Vagina (tissue), 2 donors: ENCODE data around the gene TMEM214. TPM values are rescaled to one million over a fixed set of nuclear protein-coding genes. Genes with fewer than 3 reads are reported as not detected.

Experiments used
- DNase-seq, 2 donors: peaks; one replicate each; pipeline ENCODE4 v3.0.0-alpha.2; 2017; ENCODE audit errors: extremely low spot score in 2 of 2
- H3K27ac ChIP-seq: fragments of 200-600 bp; sonication (generic); one replicate; pipeline ENCODE4 v1.5.1; 2019
- H3K27me3 ChIP-seq: fragments of 200-600 bp; sonication (generic); one replicate; pipeline ENCODE4 v1.5.1; 2019
- H3K36me3 ChIP-seq, 2 donors: fragments of 200-600 bp; sonication (generic); one replicate each; pipeline ENCODE4 v1.5.1; 2017 to 2019
- H3K4me1 ChIP-seq: fragments of 200-600 bp; sonication (generic); one replicate; pipeline ENCODE4 v1.5.1; 2019
- H3K4me3 ChIP-seq, 2 donors: fragments of 200-600 bp; sonication (generic); 1 replicate in 1 of 2; 2 replicates in 1 of 2; pipeline ENCODE4 v1.5.1; 2016 to 2019
- H3K9me3 ChIP-seq: fragments of 200-600 bp; sonication (generic); one replicate; pipeline ENCODE4 v1.5.1; 2019
- POLR2A ChIP-seq, 2 donors: fragments of 450-650 bp; IDR thresholded peaks; one replicate each; pipeline ENCODE4 v1.6.1; 2017; ENCODE audit warnings: antibody characterized with exemption in 2 of 2, mild to moderate bottlenecking in 2 of 2, moderate library complexity in 2 of 2
- POLR2AphosphoS5 ChIP-seq, 2 donors: sonication (generic); formaldehyde crosslinking; IDR thresholded peaks; one replicate each; pipeline ENCODE4 v1.9.0; 2017; ENCODE audit warnings: antibody characterized with exemption in 2 of 2, mild to moderate bottlenecking in 2 of 2, low read depth in 1 of 2; ENCODE audit not compliant: insufficient read depth in 1 of 2
- intact Hi-C: fragments of 100-400 bp; cut with DNase I; formaldehyde crosslinking; loops from one replicate; pipeline ENCODE4 v1.15.1; 2023
- total RNA-seq: library from RNA; depleted of rRNA; stranded (reverse); fragments of >200 nt; gene quantifications from one replicate; pipeline ENCODE4 v1.2.3, GENCODE V29; 2016
- TF ChIP-seq, protein P1 (sequence below), 3 experiments: fragments of 450-650 bp in 2 of 3; fragments of 200-600 bp in 1 of 3; sonication (generic) in 1 of 3; IDR thresholded peaks; one replicate each; pipeline ENCODE4 v1.5.1; 2017 to 2019; ENCODE audit warnings: antibody characterized with exemption in 3 of 3, mild to moderate bottlenecking in 2 of 3, moderate library complexity in 2 of 3

The TMEM214 gene, protein sequence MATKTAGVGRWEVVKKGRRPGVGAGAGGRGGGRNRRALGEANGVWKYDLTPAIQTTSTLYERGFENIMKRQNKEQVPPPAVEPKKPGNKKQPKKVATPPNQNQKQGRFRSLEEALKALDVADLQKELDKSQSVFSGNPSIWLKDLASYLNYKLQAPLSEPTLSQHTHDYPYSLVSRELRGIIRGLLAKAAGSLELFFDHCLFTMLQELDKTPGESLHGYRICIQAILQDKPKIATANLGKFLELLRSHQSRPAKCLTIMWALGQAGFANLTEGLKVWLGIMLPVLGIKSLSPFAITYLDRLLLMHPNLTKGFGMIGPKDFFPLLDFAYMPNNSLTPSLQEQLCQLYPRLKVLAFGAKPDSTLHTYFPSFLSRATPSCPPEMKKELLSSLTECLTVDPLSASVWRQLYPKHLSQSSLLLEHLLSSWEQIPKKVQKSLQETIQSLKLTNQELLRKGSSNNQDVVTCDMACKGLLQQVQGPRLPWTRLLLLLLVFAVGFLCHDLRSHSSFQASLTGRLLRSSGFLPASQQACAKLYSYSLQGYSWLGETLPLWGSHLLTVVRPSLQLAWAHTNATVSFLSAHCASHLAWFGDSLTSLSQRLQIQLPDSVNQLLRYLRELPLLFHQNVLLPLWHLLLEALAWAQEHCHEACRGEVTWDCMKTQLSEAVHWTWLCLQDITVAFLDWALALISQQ
- 53.3 TPM for total RNA-seq

DNA sequence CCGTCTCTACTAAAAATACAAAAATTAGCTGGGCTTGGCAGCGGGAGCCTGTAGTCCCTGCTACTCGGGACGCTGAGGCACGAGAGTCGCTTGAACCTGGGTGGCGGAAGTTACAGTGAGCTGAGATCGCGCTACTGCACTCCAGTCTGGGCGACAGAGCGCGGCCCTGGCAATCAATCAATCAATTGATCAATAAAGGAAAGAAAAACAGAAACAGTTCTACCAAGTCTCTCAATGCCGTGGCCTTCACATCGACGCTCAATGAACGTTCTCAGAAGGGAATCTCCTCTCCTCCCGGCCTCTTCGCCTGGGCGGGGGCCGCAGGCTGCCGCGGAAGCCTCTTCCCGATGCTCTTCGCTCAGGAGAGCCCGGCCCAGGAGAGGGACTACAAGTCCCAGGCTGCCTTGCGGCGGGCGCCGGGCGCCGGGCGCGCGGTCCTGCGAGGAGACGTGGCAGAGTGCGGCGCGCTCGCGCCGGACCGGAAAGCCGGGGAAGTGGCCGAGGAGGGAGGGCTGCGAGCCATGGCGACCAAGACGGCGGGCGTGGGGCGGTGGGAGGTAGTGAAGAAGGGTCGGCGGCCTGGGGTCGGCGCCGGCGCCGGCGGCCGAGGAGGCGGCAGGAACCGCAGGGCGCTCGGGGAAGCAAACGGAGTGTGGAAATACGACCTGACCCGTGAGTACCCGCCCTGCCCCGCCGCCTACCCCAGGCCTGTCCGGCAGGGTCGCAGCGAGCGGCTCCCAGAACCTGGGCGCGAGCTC, at the start of gene TMEM214:
TMEM214 (plus strand) TSS at position 471 of the 758 bp plus-strand sequence; CDS start at position 522, 51 bp downstream.
- Histone ChIP-seq H3K36me3 (peaks cover 0 to 27% of the 10 kb centered on the region in 2 donors), H3K4me1 (peaks cover 28% of the 10 kb centered on the region), H3K9me3 (no peaks in the 10 kb centered on the region), H3K27ac (peak within 1 kb of the TSS; percentile 79), H3K4me3 (peak within 1 kb of the TSS; percentile 81 to 85), H3K27me3 (no peaks in the 10 kb centered on the region)
- TF ChIP-seq POLR2A (IDR thresholded peaks at IDR 0.05): peak in 1 of 2 donors; percentile 53
- TF ChIP-seq POLR2AphosphoS5 (IDR thresholded peaks at IDR 0.05; ENCODE audit: insufficient read depth in 1 of 2, low read depth in 1 of 2): peak; percentile 13 to 72
- TF ChIP-seq, protein P1, sequence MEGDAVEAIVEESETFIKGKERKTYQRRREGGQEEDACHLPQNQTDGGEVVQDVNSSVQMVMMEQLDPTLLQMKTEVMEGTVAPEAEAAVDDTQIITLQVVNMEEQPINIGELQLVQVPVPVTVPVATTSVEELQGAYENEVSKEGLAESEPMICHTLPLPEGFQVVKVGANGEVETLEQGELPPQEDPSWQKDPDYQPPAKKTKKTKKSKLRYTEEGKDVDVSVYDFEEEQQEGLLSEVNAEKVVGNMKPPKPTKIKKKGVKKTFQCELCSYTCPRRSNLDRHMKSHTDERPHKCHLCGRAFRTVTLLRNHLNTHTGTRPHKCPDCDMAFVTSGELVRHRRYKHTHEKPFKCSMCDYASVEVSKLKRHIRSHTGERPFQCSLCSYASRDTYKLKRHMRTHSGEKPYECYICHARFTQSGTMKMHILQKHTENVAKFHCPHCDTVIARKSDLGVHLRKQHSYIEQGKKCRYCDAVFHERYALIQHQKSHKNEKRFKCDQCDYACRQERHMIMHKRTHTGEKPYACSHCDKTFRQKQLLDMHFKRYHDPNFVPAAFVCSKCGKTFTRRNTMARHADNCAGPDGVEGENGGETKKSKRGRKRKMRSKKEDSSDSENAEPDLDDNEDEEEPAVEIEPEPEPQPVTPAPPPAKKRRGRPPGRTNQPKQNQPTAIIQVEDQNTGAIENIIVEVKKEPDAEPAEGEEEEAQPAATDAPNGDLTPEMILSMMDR (IDR thresholded peaks at IDR 0.05): no peak
- intact Hi-C loops: loop anchor here (10.0 kb wide), 1 partner anchor 52 kb away; the partner anchor contains the start of gene KHK
- no peak for DNase-seq

DNA sequence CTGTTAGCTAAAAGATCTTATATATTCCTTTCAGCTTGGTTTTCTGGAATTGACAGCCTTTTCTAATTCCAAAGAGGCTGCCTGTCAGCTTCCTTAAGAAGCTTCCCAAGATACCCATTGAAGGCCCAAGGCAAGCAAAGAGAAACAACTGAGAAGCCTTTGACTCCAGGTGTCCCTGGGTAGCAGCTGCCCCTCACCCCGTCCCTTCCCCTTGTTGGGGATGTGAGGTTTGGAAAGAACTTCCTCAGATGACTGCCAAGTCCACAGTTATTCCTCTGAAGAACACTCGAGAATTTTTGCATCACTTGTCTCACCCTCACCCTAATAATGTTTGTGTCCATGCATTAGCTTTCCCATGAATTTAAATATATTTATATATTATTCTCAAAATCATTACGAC, 49.0 kb upstream of the TMEM214 start:
- no peaks in the 10 kb centered on the region for H3K27me3 ChIP-seq
- H3K9me3 ChIP-seq: no peaks in the 10 kb centered on the region
- H3K36me3 ChIP-seq: no peaks in the 10 kb centered on the region
- DNase-seq: no peak
- H3K4me1 ChIP-seq: peaks cover 18% of the 10 kb centered on the region
- no peak for TF ChIP-seq POLR2AphosphoS5 (IDR thresholded peaks at IDR 0.05; ENCODE audit: insufficient read depth in 1 of 2, low read depth in 1 of 2)
- TF ChIP-seq POLR2A (IDR thresholded peaks at IDR 0.05): no peak
- TF ChIP-seq, protein P1 (IDR thresholded peaks at IDR 0.05): no peak
- H3K27ac ChIP-seq: no peak overlapping the region
- H3K4me3 ChIP-seq: no peak overlapping the region
- intact Hi-C loops: no loop called here

DNA sequence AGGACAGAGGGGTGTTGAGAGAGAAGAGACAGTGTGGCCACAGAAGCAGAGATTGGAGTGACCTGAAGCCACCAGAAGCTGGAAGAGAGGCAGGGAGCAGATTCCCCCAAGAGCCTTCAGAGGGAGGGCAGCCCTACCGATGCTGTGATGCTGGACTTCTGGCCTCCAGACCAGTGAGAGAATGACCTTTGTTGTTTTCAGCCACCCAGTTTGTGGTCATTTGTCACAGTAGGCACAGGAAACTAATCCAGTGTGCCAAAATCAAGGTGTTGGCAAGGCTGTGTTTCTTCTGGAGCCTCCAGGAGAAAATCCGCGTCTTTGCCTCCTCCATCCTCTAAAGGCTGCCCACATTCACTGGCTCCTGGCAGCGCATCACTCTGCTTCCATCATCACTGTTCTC, 47.0 kb upstream of the TMEM214 start:
- no peaks in the 10 kb centered on the region for H3K9me3 ChIP-seq
- no peak overlapping the region for H3K4me3 ChIP-seq
- H3K4me1 ChIP-seq: peaks cover 9% of the 10 kb centered on the region
- DNase-seq: no peak
- no peaks in the 10 kb centered on the region for H3K27me3 ChIP-seq
- intact Hi-C loops: no loop called here
- no peaks in the 10 kb centered on the region for H3K36me3 ChIP-seq
- TF ChIP-seq POLR2AphosphoS5 (IDR thresholded peaks at IDR 0.05; ENCODE audit: insufficient read depth in 1 of 2, low read depth in 1 of 2): no peak
- no peak for TF ChIP-seq POLR2A (IDR thresholded peaks at IDR 0.05)
- TF ChIP-seq, protein P1 (IDR thresholded peaks at IDR 0.05): no peak
- H3K27ac ChIP-seq: no peak overlapping the region

DNA sequence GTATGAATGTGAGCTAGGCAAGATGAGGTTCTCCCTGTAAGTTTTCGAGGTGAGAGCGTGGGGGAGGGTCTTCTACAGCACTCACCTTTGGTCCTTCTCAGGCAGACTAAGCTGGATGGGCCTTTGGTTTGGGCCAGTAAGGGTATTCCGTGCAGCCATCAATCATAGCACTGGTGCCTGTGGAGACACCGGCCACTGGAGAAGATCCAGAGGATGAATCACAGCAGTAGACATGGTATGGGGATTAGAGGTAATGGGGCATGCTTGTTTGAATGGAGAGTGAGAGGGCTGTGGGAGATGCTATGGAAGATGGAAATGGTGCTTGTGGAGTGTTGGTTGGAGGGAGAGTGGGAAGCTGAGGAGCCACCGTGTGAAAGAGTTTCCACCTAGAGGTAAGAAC, 46.2 kb upstream of the TMEM214 start:
- TF ChIP-seq POLR2A (IDR thresholded peaks at IDR 0.05) (no peak), POLR2AphosphoS5 (IDR thresholded peaks at IDR 0.05; ENCODE audit: insufficient read depth in 1 of 2, low read depth in 1 of 2) (no peak)
- TF ChIP-seq, protein P1 (IDR thresholded peaks at IDR 0.05): no peak
- peaks cover 9% of the 10 kb centered on the region for H3K4me1 ChIP-seq
- H3K4me3 ChIP-seq: no peak overlapping the region
- H3K27me3 ChIP-seq: no peaks in the 10 kb centered on the region
- H3K9me3 ChIP-seq: no peaks in the 10 kb centered on the region
- no peak for DNase-seq
- intact Hi-C loops: no loop called here
- H3K36me3 ChIP-seq: no peaks in the 10 kb centered on the region
- H3K27ac ChIP-seq: no peak overlapping the region
